SK-N-SH (cell line): ENCODE results near the gene SEMA3A. TPM values are rescaled to one million over a fixed set of nuclear protein-coding genes. Genes with fewer than 3 reads are reported as not detected.

Experiments used
- CTCF ChIA-PET: fragments of 300-600, 350-600 bp; formaldehyde crosslinking; extraction: SDS; loops from one replicate; lab custom pipeline; 2021; lab: Yijun Ruan, JAX
- POLR2A ChIA-PET: fragments of 350-600 bp; sonication (Branson Sonifier 250); formaldehyde crosslinking; extraction: SDS; loops from one replicate; lab custom pipeline; 2020; ENCODE audit warnings: antibody characterized with exemption, inconsistent platforms; lab: Yijun Ruan, JAX
- DNase-seq: peaks from one replicate; pipeline ENCODE4 v3.0.0; 2012
- H2AFZ ChIP-seq: fragments of 200-600 bp; sonication (generic); 2 replicates; pipeline ENCODE4 v1.8.1; 2016; ENCODE audit warnings: antibody characterized with exemption, mild to moderate bottlenecking, low read depth
- H3F3A ChIP-seq: fragments of 200-600 bp; sonication (generic); replicated peaks from 2 replicates; pipeline ENCODE3; 2016; ENCODE audit warnings: antibody characterized with exemption, mild to moderate bottlenecking; ENCODE audit not compliant: insufficient read depth
- H3K27ac ChIP-seq, 2 experiments: fragments of 200-500 bp in 1 of 2; fragments of 200-600 bp in 1 of 2; sonication (Bioruptor generic) in 1 of 2; sonication (generic), shearing (Covaris generic) in 1 of 2; 2 replicates each; pipeline versions ENCODE4 v1.5.1 to v1.6.1; 2014 to 2016; ENCODE audit warnings: low read depth in 2 of 2, inconsistent platforms in 1 of 2, low read length in 1 of 2, mild to moderate bottlenecking in 1 of 2, mixed read lengths in 1 of 2
- H3K27me3 ChIP-seq: fragments of 200-600 bp; sonication (generic), shearing (Covaris generic); 2 replicates; pipeline ENCODE4 v1.6.1; 2016; ENCODE audit warnings: mixed run types; ENCODE audit not compliant: insufficient read depth
- H3K36me3 ChIP-seq, 2 experiments: fragments of 200-500 bp in 1 of 2; fragments of 200-600 bp in 1 of 2; sonication (Bioruptor generic) in 1 of 2; sonication (generic) in 1 of 2; replicated peaks in 1 of 2; 2 replicates each; pipeline versions ENCODE3 to v1.5.1; 2014 to 2016; ENCODE audit warnings: low read length in 1 of 2, mild to moderate bottlenecking in 1 of 2; ENCODE audit not compliant: insufficient read depth in 2 of 2, control insufficient read depth in 1 of 2
- H3K4me1 ChIP-seq, 2 experiments: fragments of 200-500 bp in 1 of 2; fragments of 200-600 bp in 1 of 2; sonication (Bioruptor generic) in 1 of 2; sonication (generic), shearing (Covaris generic) in 1 of 2; 2 replicates each; pipeline versions ENCODE4 v1.5.1 to v1.6.1; 2014 to 2016; ENCODE audit warnings: low read depth in 1 of 2, low read length in 1 of 2, mixed run types in 1 of 2; ENCODE audit not compliant: insufficient read depth in 2 of 2, control insufficient read depth in 1 of 2
- H3K4me2 ChIP-seq: fragments of 200-600 bp; sonication (generic), shearing (Covaris generic); 2 replicates; pipeline ENCODE4 v1.6.1; 2017; ENCODE audit warnings: mixed run types
- H3K4me3 ChIP-seq, 2 experiments: fragments of 200-500 bp in 1 of 2; fragments of 200-600 bp in 1 of 2; sonication (Bioruptor generic) in 1 of 2; sonication (generic), shearing (Covaris generic) in 1 of 2; 2 replicates each; pipeline versions ENCODE4 v1.5.1 to v1.8.1; 2014 to 2016; ENCODE audit warnings: low read depth in 2 of 2, inconsistent platforms in 1 of 2, low read length in 1 of 2, mild to moderate bottlenecking in 1 of 2, mixed read lengths in 1 of 2, moderate library complexity in 1 of 2
- H3K79me2 ChIP-seq: fragments of 200-600 bp; sonication (generic); 2 replicates; pipeline ENCODE4 v1.8.1; 2017; ENCODE audit warnings: mild to moderate bottlenecking; ENCODE audit not compliant: insufficient read depth
- H3K9ac ChIP-seq: fragments of 200-600 bp; sonication (generic); 2 replicates; pipeline ENCODE4 v1.6.1; 2017; ENCODE audit warnings: mixed run types
- H3K9me2 ChIP-seq: fragments of 200-600 bp; sonication (generic); 2 replicates; pipeline ENCODE4 v1.6.1; 2017; ENCODE audit warnings: mixed run types
- H3K9me3 ChIP-seq: fragments of 200-600 bp; sonication (generic); 2 replicates; pipeline ENCODE4 v1.6.1; 2017; ENCODE audit warnings: mixed run types, mild to moderate bottlenecking, moderate library complexity
- H4K20me1 ChIP-seq: fragments of 200-600 bp; sonication (generic); 2 replicates; pipeline ENCODE4 v1.6.1; 2017; ENCODE audit warnings: mild to moderate bottlenecking, mixed run types; ENCODE audit not compliant: insufficient read depth
- CHD2 ChIP-seq: fragments of 150-350 bp; IDR thresholded peaks from 2 replicates; pipeline ENCODE4 v1.6.1; 2018; ENCODE audit warnings: low read length; ENCODE audit not compliant: partially characterized antibody
- CTCF ChIP-seq: fragments of 200-600 bp; sonication (generic); IDR thresholded peaks from 2 replicates; pipeline ENCODE4 v1.6.1; 2017; ENCODE audit warnings: antibody characterized with exemption, mild to moderate bottlenecking, moderate library complexity
- ELF1 ChIP-seq: IDR thresholded peaks from 2 replicates; pipeline ENCODE4 v1.4.0; 2012
- EP300 ChIP-seq, 2 experiments: IDR thresholded peaks; 2 replicates each; pipeline versions ENCODE4 v1.4.0 to v1.6.1; 2012; ENCODE audit warnings: borderline replicate concordance in 1 of 2, low read depth in 1 of 2, low read length in 1 of 2
- EZH2phosphoT487 ChIP-seq: fragments of 200-600 bp; sonication (generic); IDR thresholded peaks from 2 replicates; pipeline ENCODE4 v1.6.1; 2017; ENCODE audit warnings: low read depth, mixed run types, mild to moderate bottlenecking, antibody characterized with exemption, moderate library complexity, borderline replicate concordance
- FOSL2 ChIP-seq: IDR thresholded peaks from 2 replicates; pipeline ENCODE4 v1.4.0; 2012; ENCODE audit warnings: low read depth, mild to moderate bottlenecking, moderate library complexity, borderline replicate concordance
- FOXJ3 ChIP-seq: sonication (generic); formaldehyde crosslinking; IDR thresholded peaks from 2 replicates; pipeline ENCODE4 v1.5.1; 2020; ENCODE audit warnings: mild to moderate bottlenecking, missing genetic modification reagents
- FOXM1 ChIP-seq: IDR thresholded peaks from 2 replicates; pipeline ENCODE4 v1.4.0; 2012; ENCODE audit warnings: low read depth, mild to moderate bottlenecking
- GABPA ChIP-seq: IDR thresholded peaks from 2 replicates; pipeline ENCODE4 v1.4.0; 2012; ENCODE audit warnings: low read depth, mild to moderate bottlenecking
- GATA2 ChIP-seq: sonication (generic); formaldehyde crosslinking; IDR thresholded peaks from 2 replicates; pipeline ENCODE4 v1.5.0; 2020; ENCODE audit warnings: mild to moderate bottlenecking, missing genetic modification reagents
- MAX ChIP-seq: IDR thresholded peaks from 2 replicates; pipeline ENCODE4 v1.4.0; 2012; ENCODE audit warnings: low read depth
- MEF2A ChIP-seq: IDR thresholded peaks from 2 replicates; pipeline ENCODE4 v1.4.0; 2012; ENCODE audit warnings: low read depth, borderline replicate concordance
- MXI1 ChIP-seq: IDR thresholded peaks from 2 replicates; pipeline ENCODE4 v1.6.1; 2012; ENCODE audit warnings: mild to moderate bottlenecking, low read depth, low read length, improper control_type of control experiment
- NFIC ChIP-seq: IDR thresholded peaks from 2 replicates; pipeline ENCODE4 v1.4.0; 2012; ENCODE audit warnings: borderline replicate concordance
- NRF1 ChIP-seq: IDR thresholded peaks from 2 replicates; pipeline ENCODE4 v1.6.1; 2012; ENCODE audit warnings: low read depth, mild to moderate bottlenecking, low read length
- POLR2AphosphoS5 ChIP-seq: IDR thresholded peaks from 2 replicates; pipeline ENCODE4 v1.6.1; 2012; ENCODE audit warnings: low read depth, low read length
- RCOR1 ChIP-seq: fragments of 150-350 bp; IDR thresholded peaks from 2 replicates; pipeline ENCODE4 v1.6.1; 2017; ENCODE audit warnings: antibody characterized with exemption, low read length
- REST ChIP-seq: IDR thresholded peaks from 2 replicates; pipeline ENCODE4 v1.6.1; 2012; ENCODE audit warnings: mild to moderate bottlenecking, low read depth, low read length, moderate library complexity
- SIN3A ChIP-seq: IDR thresholded peaks from 2 replicates; pipeline ENCODE4 v1.6.1; 2012; ENCODE audit warnings: low read depth, mild to moderate bottlenecking, low read length, moderate library complexity, borderline replicate concordance
- SMC3 ChIP-seq: IDR thresholded peaks from 2 replicates; pipeline ENCODE4 v1.6.1; 2012; ENCODE audit warnings: low read depth, low read length, improper control_type of control experiment
- TAF1 ChIP-seq: IDR thresholded peaks from 2 replicates; pipeline ENCODE4 v1.6.1; 2012; ENCODE audit warnings: low read depth, mild to moderate bottlenecking, low read length, moderate library complexity, borderline replicate concordance
- TCF12 ChIP-seq: IDR thresholded peaks from 2 replicates; pipeline ENCODE4 v1.4.0; 2012
- TEAD4 ChIP-seq: IDR thresholded peaks from 2 replicates; pipeline ENCODE4 v1.4.0; 2012; ENCODE audit warnings: mild to moderate bottlenecking, borderline replicate concordance; ENCODE audit not compliant: insufficient read depth
- USF1 ChIP-seq: IDR thresholded peaks from 2 replicates; pipeline ENCODE4 v1.4.0; 2012; ENCODE audit warnings: low read depth, borderline replicate concordance
- YY1 ChIP-seq: IDR thresholded peaks from 2 replicates; pipeline ENCODE4 v1.4.0; 2012; ENCODE audit warnings: low read depth, mild to moderate bottlenecking
- WGBS: methylation state at CpG from one replicate; pipeline ENCODE4 v1.1.6; 2017; ENCODE audit warnings: low lambda C conversion rate; 5-methylcytosine and 5-hydroxymethylcytosine counted together
- polyA plus RNA-seq, 3 experiments: library from polyadenylated mRNA; depleted of rRNA; stranded (reverse); fragments of >200 nt; gene quantifications; 2 replicates each; pipeline ENCODE4 v1.2.3, GENCODE V29; 2012

The SEMA3A gene
- 15.9 and 16.5 TPM in 2 replicates for polyA plus RNA-seq (2012; rRNA removed)
- polyA plus RNA-seq (2012; cell fraction: cytosol; rRNA removed) = 19.7 and 22.3 TPM in 2 replicates
- polyA plus RNA-seq (2012; cell fraction: nucleus; rRNA removed) = 9.0 and 20.4 TPM in 2 replicates

- peak within 1 kb of the TSS; percentile 90 for H2AFZ ChIP-seq
- H3K9me3 ChIP-seq = no peaks in the 10 kb centered on the region
- H3F3A ChIP-seq = peaks cover 26% of the 10 kb centered on the region
- WGBS = 2% methylated on average over 15 of the region's 15 CpGs
- ChIA-PET CTCF (interaction anchor here (0.9 to 1.8 kb wide), 6 partner anchors 13 to 1635 kb away, joined by 3 to 5 read pairs (median 4); no protein-coding TSS in a partner anchor), POLR2A (no interaction called here)
- peak within 1 kb of the TSS; percentile 1 to 74; a peak in 3 of 4 replicates for H3K27ac ChIP-seq
- peak within 1 kb of the TSS; percentile 67 to 79 for H3K4me3 ChIP-seq
- no peaks in the 10 kb centered on the region for H3K27me3 ChIP-seq
- peak; percentile 55 for DNase-seq
- H3K36me3 ChIP-seq = no peaks in the 10 kb centered on the region
- no peaks in the 10 kb centered on the region; the same call in 1 of the 2 replicates for H3K9me2 ChIP-seq
- H3K4me1 ChIP-seq = peaks cover 3 to 25% of the 10 kb centered on the region in 2 experiments; a peak in 2 of 4 replicates
- H3K79me2 ChIP-seq = peaks cover 39% of the 10 kb centered on the region
- peak within 1 kb of the TSS; percentile 77 for H3K9ac ChIP-seq
- peak within 1 kb of the TSS; percentile 79 for H3K4me2 ChIP-seq
- no peaks in the 10 kb centered on the region for H4K20me1 ChIP-seq
- no peak; the same call in 1 of the 2 replicates for TF ChIP-seq TCF12
- TF ChIP-seq TAF1 = peak; percentile 54; the same call in 1 of the 2 replicates
- peak; percentile 93; the same call in 1 of the 2 replicates for TF ChIP-seq SIN3A
- TF ChIP-seq MAX = peak; percentile 54; the same call in 1 of the 2 replicates
- no peak for TF ChIP-seq GABPA
- 0 out of 2 replicates have a peak, but pooled peaks have one; percentile 45 for TF ChIP-seq YY1
- TF ChIP-seq POLR2AphosphoS5 = no peak; the same call in none of the 2 replicates
- TF ChIP-seq REST = peak; percentile 13; the same call in 1 of the 2 replicates
- TF ChIP-seq FOXM1 = no peak
- no peak for TF ChIP-seq FOXJ3
- no peak for TF ChIP-seq GATA2 (CRISPR knock-in tag)
- peak; percentile 39 for TF ChIP-seq CTCF
- TF ChIP-seq NRF1 = no peak
- no peak for TF ChIP-seq EZH2phosphoT487
- TF ChIP-seq MEF2A = no peak
- no peak for TF ChIP-seq USF1
- no peak for TF ChIP-seq TEAD4
- TF ChIP-seq NFIC = no peak
- no peak for TF ChIP-seq RCOR1
- TF ChIP-seq FOSL2 = no peak
- TF ChIP-seq CHD2 = no peak
- TF ChIP-seq MXI1 = peak; percentile 63
- TF ChIP-seq SMC3 = 0 out of 2 replicates have a peak, but pooled peaks have one; percentile 15
- 0 out of 4 replicates have a peak, but pooled peaks of 1 of the 2 experiments have one; percentile 2 for TF ChIP-seq EP300 (IDR thresholded peaks at IDR 0.05; ENCODE audit: borderline replicate concordance in 1 of 2, low read depth in 1 of 2, low read length in 1 of 2)
- no peak for TF ChIP-seq ELF1
Observed at GRCh38 chr7:84194484-84195271, at the start of gene SEMA3A. SEMA3A (minus strand) TSS chr7:84194789; CDS start chr7:84194586, 203 bp downstream.
